GM12878 (cell line): ENCODE results near the gene GNAQ.

Experiments used
- NFIC ChIP-seq: IDR thresholded peaks from 2 replicates; pipeline ENCODE4 v1.6.1; 2012; ENCODE audit warnings: low read depth, mild to moderate bottlenecking, inconsistent platforms, low read length, moderate library complexity
- PAX8 ChIP-seq: fragments of 450-650 bp; IDR thresholded peaks from 2 replicates; pipeline ENCODE4 v1.6.1; 2017; ENCODE audit warnings: mild to moderate bottlenecking, moderate library complexity
- TF ChIP-seq, protein P1 (sequence below), 3 experiments: IDR thresholded peaks in 2 of 3; conservative IDR thresholded peaks in 1 of 3; 2 replicates each; pipeline ENCODE4 v1.5.1; 2011; ENCODE audit warnings: low read depth in 3 of 3, low read length in 3 of 3, mild to moderate bottlenecking in 3 of 3, control low read depth in 2 of 3, moderate library complexity in 2 of 3, inconsistent platforms in 1 of 3, mixed read lengths in 1 of 3; ENCODE audit not compliant: control insufficient read depth in 2 of 3, insufficient read depth in 1 of 3; ENCODE audit errors: extremely low read depth in 1 of 3

- TF ChIP-seq, protein P1, sequence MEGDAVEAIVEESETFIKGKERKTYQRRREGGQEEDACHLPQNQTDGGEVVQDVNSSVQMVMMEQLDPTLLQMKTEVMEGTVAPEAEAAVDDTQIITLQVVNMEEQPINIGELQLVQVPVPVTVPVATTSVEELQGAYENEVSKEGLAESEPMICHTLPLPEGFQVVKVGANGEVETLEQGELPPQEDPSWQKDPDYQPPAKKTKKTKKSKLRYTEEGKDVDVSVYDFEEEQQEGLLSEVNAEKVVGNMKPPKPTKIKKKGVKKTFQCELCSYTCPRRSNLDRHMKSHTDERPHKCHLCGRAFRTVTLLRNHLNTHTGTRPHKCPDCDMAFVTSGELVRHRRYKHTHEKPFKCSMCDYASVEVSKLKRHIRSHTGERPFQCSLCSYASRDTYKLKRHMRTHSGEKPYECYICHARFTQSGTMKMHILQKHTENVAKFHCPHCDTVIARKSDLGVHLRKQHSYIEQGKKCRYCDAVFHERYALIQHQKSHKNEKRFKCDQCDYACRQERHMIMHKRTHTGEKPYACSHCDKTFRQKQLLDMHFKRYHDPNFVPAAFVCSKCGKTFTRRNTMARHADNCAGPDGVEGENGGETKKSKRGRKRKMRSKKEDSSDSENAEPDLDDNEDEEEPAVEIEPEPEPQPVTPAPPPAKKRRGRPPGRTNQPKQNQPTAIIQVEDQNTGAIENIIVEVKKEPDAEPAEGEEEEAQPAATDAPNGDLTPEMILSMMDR (IDR thresholded peaks at IDR 0.05 in 2 of 3, conservative IDR thresholded peaks at IDR 0.05 in 1 of 3; ENCODE audit: control insufficient read depth in 2 of 3, extremely low read depth in 1 of 3, insufficient read depth in 1 of 3, low read depth in 3 of 3, low read length in 3 of 3) = no peak
- no peak for TF ChIP-seq PAX8
- no peak for TF ChIP-seq NFIC
These were observed 351.0 kb downstream of the GNAQ start for GRCh38 chr9:77680581-77680980.
